IPS-NIHi7 (cell line): ENCODE measurements around the gene AUTS2.

Source experiments
- DNase-seq: peaks from one replicate; pipeline ENCODE4 v3.0.0; 2012; ENCODE audit warnings: mixed read lengths; ENCODE audit errors: extremely low spot score

Gene AUTS2

GRCh38 chr7:70188901-70189650 lies 590.8 kb downstream of the AUTS2 start:
- DNase-seq: no peak

GRCh38 chr7:70189776-70190175 lies 591.5 kb downstream of the AUTS2 start:
- no peak for DNase-seq

- no peak for DNase-seq
Measured at GRCh38 chr7:70190281-70190680, 592.0 kb downstream of the AUTS2 start.

GRCh38 chr7:70193514-70193913 lies 595.2 kb downstream of the AUTS2 start:
- no peak for DNase-seq

- no peak for DNase-seq
Measured at GRCh38 chr7:70208236-70209063, 610.2 kb downstream of the AUTS2 start.

GRCh38 chr7:70210200-70210935 lies 612.1 kb downstream of the AUTS2 start:
- no peak for DNase-seq

GRCh38 chr7:70210936-70211310 lies 612.6 kb downstream of the AUTS2 start:
- DNase-seq: no peak

- no peak for DNase-seq
Measured at GRCh38 chr7:70212281-70212680, 614.0 kb downstream of the AUTS2 start.

- DNase-seq: no peak
Measured at GRCh38 chr7:70214071-70214470, 615.8 kb downstream of the AUTS2 start.

- no peak for DNase-seq
Measured at GRCh38 chr7:70215491-70215890, 617.2 kb downstream of the AUTS2 start.

- DNase-seq: no peak
Measured at GRCh38 chr7:70217571-70217970, 619.3 kb downstream of the AUTS2 start.

- DNase-seq: no peak
Measured at GRCh38 chr7:70218006-70218405, 619.7 kb downstream of the AUTS2 start.

- DNase-seq: no peak
Measured at GRCh38 chr7:70219061-70219460, 620.8 kb downstream of the AUTS2 start.

- DNase-seq: no peak
Measured at GRCh38 chr7:70229242-70229641, 631.0 kb downstream of the AUTS2 start.

GRCh38 chr7:70230761-70231160 lies 632.5 kb downstream of the AUTS2 start:
- DNase-seq: no peak

GRCh38 chr7:70233776-70234175 lies 635.5 kb downstream of the AUTS2 start:
- DNase-seq: no peak

- DNase-seq: no peak
Measured at GRCh38 chr7:70237256-70237655, 639.0 kb downstream of the AUTS2 start.

GRCh38 chr7:70237831-70238575 lies 639.7 kb downstream of the AUTS2 start:
- no peak for DNase-seq

GRCh38 chr7:70239918-70240317 lies 641.6 kb downstream of the AUTS2 start:
- DNase-seq: no peak

GRCh38 chr7:70240873-70241272 lies 642.6 kb downstream of the AUTS2 start:
- DNase-seq: no peak

GRCh38 chr7:70241536-70242175 lies 643.4 kb downstream of the AUTS2 start:
- DNase-seq: no peak
